Adrenal gland (tissue), 5 donors: ENCODE data around the gene C8A.

Experiments
- CTCF ChIP-seq, 6 experiments: fragments of 450-650 bp in 4 of 6; fragments of 200-600 bp in 2 of 6; sonication (generic) in 1 of 6; IDR thresholded peaks; 1 replicate in 5 of 6; 2 replicates in 1 of 6; pipeline versions ENCODE4 v1.5.1 to v1.8.0; 2016 to 2021; ENCODE audit warnings: antibody characterized with exemption in 6 of 6, mild to moderate bottlenecking in 2 of 6, moderate library complexity in 1 of 6
- POLR2A ChIP-seq, 2 donors: fragments of 450-650 bp; IDR thresholded peaks; one replicate each; pipeline ENCODE4 v1.6.1; 2017; ENCODE audit warnings: antibody characterized with exemption in 2 of 2, mild to moderate bottlenecking in 2 of 2, moderate library complexity in 1 of 2
- donor health status: DM: no; HTN: no; CAD: no.

DNA sequence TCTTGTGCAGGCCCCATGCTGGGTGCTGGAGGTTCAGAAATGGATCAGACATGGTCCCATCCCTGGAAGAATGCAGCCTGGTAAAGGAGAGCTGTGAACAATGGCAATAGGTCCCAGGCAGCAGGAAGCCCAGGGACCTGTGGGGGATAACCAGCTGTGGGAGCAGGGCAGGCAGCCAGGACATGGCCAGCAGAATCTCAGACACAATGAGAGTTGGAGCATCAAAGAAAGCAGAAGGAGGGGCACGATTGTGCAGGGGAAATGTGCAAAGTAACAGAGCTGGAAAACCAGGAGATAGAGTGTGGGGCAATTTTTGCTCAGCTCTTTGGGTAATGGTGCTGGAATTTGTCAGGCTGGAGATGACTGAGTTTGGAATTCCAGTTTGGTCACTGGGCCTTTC is 66.9 kb downstream of the C8A start:
- TF ChIP-seq CTCF (IDR thresholded peaks at IDR 0.05) (no peak), POLR2A (IDR thresholded peaks at IDR 0.05) (no peak)
